Effector memory CD8-positive, alpha-beta T cell (primary cell): ENCODE data around the gene HOXC9.
A peak's percentile ranks its signal among the peaks of the same experiment; 100 is the strongest.
"Not testable (repeated sequence)": the region's sequence is repeated elsewhere in the genome, so short reads cannot be mapped to it uniquely, and the experiment has no call there.

Experiments
- ATAC-seq: fragments of 150-1000 bp; cut with Tn5 transposase; replicated peaks from 2 replicates; pipeline ENCODE4 v1.10.0; 2021; ENCODE audit warnings: mild to moderate bottlenecking, moderate library complexity
- DNase-seq, 3 experiments: peaks; one replicate each; pipeline ENCODE4 v3.0.0; 2021
- H3K27ac Mint-ChIP-seq, 2 donors: one replicate each; pipeline ENCODE4 v1.8.0; 2022; ENCODE audit warnings: mild to moderate bottlenecking in 2 of 2, mixed read lengths in 2 of 2, moderate library complexity in 2 of 2
- H3K27me3 Mint-ChIP-seq, 2 donors: one replicate each; pipeline ENCODE4 v1.8.0; 2022; ENCODE audit warnings: mixed read lengths in 2 of 2
- H3K36me3 Mint-ChIP-seq: one replicate; pipeline ENCODE4 v1.8.0; 2022; ENCODE audit warnings: mild to moderate bottlenecking, moderate library complexity, mixed read lengths; ENCODE audit not compliant: insufficient read depth
- H3K4me1 Mint-ChIP-seq, 2 donors: one replicate each; pipeline ENCODE4 v1.8.0; 2022; ENCODE audit warnings: low read depth in 2 of 2, mixed read lengths in 2 of 2
- H3K4me3 Mint-ChIP-seq, 2 donors: one replicate each; pipeline ENCODE4 v1.8.0; 2022; ENCODE audit warnings: mild to moderate bottlenecking in 2 of 2, mixed read lengths in 2 of 2, moderate library complexity in 2 of 2
- H3K9me3 Mint-ChIP-seq, 2 donors: one replicate each; pipeline ENCODE4 v1.8.0; 2022; ENCODE audit warnings: mixed read lengths in 2 of 2

HOXC9 gene

DNA sequence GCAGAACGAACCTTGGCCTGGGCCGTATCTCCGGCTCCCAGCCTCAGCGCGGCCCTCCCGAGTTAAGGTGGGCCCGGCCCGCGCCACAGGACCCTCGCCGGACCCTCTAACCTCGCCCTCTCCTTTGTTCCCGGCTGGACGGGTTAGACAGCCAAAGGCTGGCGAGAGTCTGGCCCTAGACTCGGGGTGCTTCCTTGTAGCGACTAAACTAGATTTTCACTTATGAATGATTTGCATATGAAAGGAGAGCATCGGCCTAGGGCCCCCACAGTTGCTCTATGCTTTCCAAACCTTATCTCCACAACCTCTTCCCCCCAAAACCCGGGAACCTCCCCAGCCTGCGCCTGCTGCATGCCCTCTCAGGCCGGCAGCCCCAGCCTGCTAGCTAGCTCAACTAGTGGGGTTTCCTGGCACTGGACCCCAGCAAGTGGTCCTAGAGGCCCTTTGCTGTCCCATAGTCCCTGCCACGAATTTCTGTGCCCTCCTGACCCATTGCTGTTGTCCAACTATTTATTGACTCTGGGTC, 34.9 kb downstream of the HOXC9 start:
- ATAC-seq (no peak), DNase-seq (no peak)
- Mint-ChIP-seq H3K36me3 (peaks cover 22% of the 10 kb centered on the region), H3K9me3 (no peaks in the 10 kb centered on the region), H3K4me1 (peaks cover 13 to 17% of the 10 kb centered on the region in 2 donors), H3K4me3 (peak overlapping the region; percentile 66 to 69), H3K27me3 (peaks cover 78 to 100% of the 10 kb centered on the region in 2 donors), H3K27ac (no peak overlapping the region)

- H3K4me1 Mint-ChIP-seq, result peaks cover 13 to 17% of the 10 kb centered on the region in 2 donors
- no peak overlapping the region for H3K27ac Mint-ChIP-seq
- no peaks in the 10 kb centered on the region for H3K9me3 Mint-ChIP-seq
- peak overlapping the region in 1 of 2 donors; percentile 66 for H3K4me3 Mint-ChIP-seq
- H3K27me3 Mint-ChIP-seq, result peaks cover 78 to 100% of the 10 kb centered on the region in 2 donors
- H3K36me3 Mint-ChIP-seq, result peaks cover 22% of the 10 kb centered on the region
- DNase-seq (no peak), ATAC-seq (no peak)
Measured at GRCh38 chr12:54035568-54036264, 35.8 kb downstream of the HOXC9 start.

GRCh38 chr12:54036620-54037359, 36.8 kb downstream of the HOXC9 start:
- Mint-ChIP-seq H3K36me3 (peaks cover 18% of the 10 kb centered on the region), H3K4me1 (peaks cover 13 to 17% of the 10 kb centered on the region in 2 donors), H3K9me3 (no peaks in the 10 kb centered on the region), H3K27ac (no peak overlapping the region), H3K4me3 (no peak overlapping the region), H3K27me3 (peaks cover 71 to 100% of the 10 kb centered on the region in 2 donors)
- no peak for ATAC-seq
- no peak for DNase-seq

DNA sequence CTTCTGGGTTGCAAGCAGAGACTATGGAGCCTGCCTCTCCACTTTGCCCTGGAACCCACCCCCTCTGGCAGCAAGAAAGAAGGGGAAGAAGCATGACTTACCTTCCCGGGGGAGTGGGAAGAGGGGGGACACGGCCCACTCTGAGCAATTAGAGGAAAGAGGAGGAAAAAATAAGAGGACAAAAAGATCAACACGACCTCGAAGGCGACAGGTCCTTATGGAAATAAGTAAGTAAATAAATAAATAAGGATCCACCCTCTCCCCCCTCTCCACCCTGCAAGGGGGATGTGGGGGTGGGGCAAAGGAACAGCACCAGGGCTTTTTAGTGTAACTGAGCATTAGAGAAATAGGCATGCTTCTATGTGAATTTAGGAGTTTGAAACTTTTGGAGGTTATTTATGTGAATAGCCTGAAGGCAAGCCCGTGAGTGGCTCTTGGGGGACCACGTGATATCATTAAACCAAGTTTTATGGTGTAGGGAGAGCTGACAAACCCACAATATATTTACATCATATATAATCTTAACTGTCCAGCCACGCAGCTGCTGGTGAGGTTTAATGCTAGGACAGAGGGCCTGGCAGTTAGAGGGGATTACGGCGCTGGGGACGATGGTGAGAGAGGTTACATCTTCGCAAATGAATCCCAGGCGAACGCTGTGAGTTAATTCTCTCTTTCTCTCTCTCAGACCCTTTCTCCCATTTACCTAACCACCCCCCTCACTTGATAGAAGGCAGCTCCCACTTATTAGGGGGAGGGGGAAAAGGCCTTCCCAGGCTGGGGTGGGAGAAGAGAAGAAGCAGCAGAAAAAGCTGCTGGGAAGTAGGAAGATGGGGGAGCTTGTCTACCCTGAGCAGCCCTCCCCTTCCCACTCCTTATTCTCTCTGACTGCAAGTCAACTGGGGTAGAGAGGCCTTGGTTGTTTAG, 37.7 kb downstream of the HOXC9 start:
- no peak overlapping the region for H3K4me3 Mint-ChIP-seq
- no peaks in the 10 kb centered on the region for H3K9me3 Mint-ChIP-seq
- ATAC-seq (no peak), DNase-seq (no peak)
- no peak overlapping the region for H3K27ac Mint-ChIP-seq
- peaks cover 13% of the 10 kb centered on the region for H3K36me3 Mint-ChIP-seq
- peaks cover 63 to 100% of the 10 kb centered on the region in 2 donors for H3K27me3 Mint-ChIP-seq
- peaks cover 11 to 16% of the 10 kb centered on the region in 2 donors for H3K4me1 Mint-ChIP-seq

GRCh38 chr12:54038284-54038870, 38.4 kb downstream of the HOXC9 start:
- Mint-ChIP-seq H3K27me3 (peaks cover 55 to 100% of the 10 kb centered on the region in 2 donors), H3K36me3 (peaks cover 7% of the 10 kb centered on the region), H3K4me1 (peaks cover 7 to 8% of the 10 kb centered on the region in 2 donors), H3K27ac (no peak overlapping the region), H3K4me3 (no peak overlapping the region), H3K9me3 (no peaks in the 10 kb centered on the region)
- ATAC-seq (no peak), DNase-seq (no peak)

DNA sequence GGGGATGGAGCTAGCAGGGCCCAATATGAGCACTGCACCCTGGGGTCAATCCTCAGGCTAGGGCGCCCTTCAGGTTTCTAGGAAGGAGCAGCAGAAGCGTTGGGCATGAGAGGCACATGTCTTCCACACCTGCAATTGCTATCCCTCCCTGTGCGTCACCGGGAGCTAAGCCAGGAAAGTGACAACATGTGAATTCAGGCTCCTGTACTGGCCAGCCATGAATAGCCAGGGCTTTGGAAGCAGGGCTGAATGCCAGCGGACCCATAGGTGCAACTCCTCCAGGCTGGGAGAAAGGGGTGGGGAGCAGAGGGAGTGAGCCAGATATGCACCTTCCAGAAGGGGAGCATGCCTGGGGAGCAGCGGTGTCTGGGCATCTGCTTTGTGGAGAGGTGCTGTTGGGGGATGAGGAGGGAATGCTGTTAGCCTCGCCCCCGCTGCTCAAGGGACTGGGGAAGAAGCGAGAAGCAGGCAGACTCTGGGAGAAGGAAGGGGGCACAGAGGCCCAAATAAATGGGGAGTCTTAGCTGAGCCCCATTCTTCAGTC, 39.0 kb downstream of the HOXC9 start:
- ATAC-seq, result no peak
- Mint-ChIP-seq H3K27ac (no peak overlapping the region), H3K27me3 (peaks cover 59 to 100% of the 10 kb centered on the region in 2 donors), H3K4me1 (peaks cover 5 to 11% of the 10 kb centered on the region in 2 donors), H3K9me3 (no peaks in the 10 kb centered on the region), H3K4me3 (no peak overlapping the region), H3K36me3 (peaks cover 4% of the 10 kb centered on the region)
- DNase-seq, result no peak

DNA sequence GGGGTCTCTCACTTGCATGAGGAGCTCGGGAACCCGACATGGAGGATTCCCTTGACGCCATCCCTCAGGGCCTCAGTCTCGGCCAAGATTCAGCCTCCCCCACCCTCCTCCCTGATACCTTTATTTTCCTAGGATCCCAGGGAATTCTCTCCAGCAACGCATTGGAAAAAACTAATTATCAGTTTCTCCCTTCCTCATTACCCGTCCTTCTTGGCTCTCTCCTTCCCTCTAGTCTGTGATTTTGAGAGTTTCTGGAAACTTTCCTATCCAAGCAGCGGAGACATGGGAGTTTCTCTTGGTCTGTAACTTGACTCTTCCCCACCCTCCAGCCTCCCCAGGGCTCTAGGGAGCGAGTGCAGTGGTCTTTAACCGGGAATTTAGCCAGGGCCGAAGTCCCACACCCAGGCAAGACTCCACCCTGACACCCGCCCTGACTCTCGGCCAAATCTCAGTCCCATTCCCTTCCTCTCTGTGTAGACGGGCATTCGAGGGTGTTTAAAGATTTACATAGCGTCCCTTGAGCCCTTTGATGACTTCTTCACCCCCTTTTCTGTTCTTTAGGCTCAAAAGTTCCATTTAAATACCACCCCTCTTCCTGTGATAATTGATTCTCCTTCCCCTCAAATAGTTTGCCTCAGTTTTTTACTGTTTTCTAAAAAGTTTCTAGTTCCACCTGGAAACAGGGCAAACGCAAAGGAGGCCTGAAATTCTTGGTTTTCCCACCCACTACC, 39.6 kb downstream of the HOXC9 start:
- Mint-ChIP-seq H3K4me3 (no peak overlapping the region), H3K9me3 (no peaks in the 10 kb centered on the region), H3K36me3 (peaks cover 4% of the 10 kb centered on the region), H3K27me3 (peaks cover 65 to 100% of the 10 kb centered on the region in 2 donors), H3K27ac (no peak overlapping the region), H3K4me1 (peaks cover 4 to 13% of the 10 kb centered on the region in 2 donors)
- DNase-seq (no peak), ATAC-seq (no peak)

GRCh38 chr12:54040148-54040494, 40.2 kb downstream of the HOXC9 start:
- H3K27me3 Mint-ChIP-seq, result peaks cover 66 to 100% of the 10 kb centered on the region in 2 donors

DNA sequence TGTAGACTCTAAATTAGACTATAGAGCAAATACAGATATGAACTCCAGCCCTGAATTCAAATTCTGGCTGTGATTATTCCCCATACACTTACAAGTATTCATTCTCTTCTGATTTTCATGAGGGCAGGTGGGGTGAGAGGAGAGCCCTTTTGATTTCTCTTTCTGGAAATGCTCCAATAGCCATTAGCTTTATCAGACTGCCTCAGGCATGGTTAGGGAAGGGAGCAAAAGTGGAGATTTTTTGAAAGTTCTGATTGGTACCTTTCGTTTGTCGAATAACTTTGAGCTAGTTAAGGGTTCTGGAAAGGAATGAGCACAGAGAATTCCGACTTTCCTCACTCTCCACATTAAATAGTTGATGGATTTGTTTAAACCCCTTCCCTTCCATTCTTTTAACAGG, 40.7 kb downstream of the HOXC9 start:
- ATAC-seq, result no peak
- Mint-ChIP-seq H3K36me3 (no peaks in the 10 kb centered on the region), H3K27me3 (peaks cover 66 to 100% of the 10 kb centered on the region in 2 donors), H3K9me3 (no peaks in the 10 kb centered on the region), H3K4me1 (peaks cover 0 to 10% of the 10 kb centered on the region in 2 donors), H3K27ac (no peak overlapping the region), H3K4me3 (no peak overlapping the region)
- DNase-seq, result no peak

More at GRCh38 chr12:54040148-54040494, 40.2 kb downstream of the HOXC9 start:
- ATAC-seq (no peak), DNase-seq (no peak)
- Mint-ChIP-seq H3K36me3 (peaks cover under 1% of the 10 kb centered on the region), H3K27ac (no peak overlapping the region), H3K4me3 (no peak overlapping the region), H3K4me1 (peaks cover under 1 to 10% of the 10 kb centered on the region in 2 donors), H3K9me3 (no peaks in the 10 kb centered on the region)

DNA sequence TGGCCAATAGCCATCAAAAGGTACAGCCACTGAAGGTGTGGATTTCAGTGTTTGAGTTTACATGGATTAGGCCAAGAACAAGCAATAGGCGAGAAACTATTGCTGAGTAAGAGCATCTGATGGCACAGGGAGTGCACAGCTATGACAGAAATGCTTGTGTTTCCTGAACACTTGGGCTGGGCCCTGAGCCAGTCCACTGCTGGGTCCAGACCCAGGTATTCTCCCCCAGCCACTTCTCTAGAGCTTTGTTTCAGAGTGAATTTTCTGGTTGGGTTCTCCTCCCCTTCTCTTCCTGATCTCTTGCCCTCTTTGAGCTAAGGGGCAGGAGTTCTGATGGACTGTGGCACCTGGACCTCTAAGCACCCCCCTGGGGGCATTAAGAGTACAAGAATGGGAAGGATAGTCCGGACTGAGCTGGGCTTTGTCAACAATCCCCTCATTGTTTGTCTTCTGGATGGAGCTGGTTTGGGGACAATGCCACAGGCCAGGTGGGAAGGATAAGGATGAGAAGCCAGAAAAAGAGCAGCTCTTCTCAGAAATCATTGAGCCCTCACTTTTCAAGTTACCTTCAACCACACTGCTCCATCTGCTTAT, 41.2 kb downstream of the HOXC9 start:
- Mint-ChIP-seq H3K4me1 (peaks cover 0 to 10% of the 10 kb centered on the region in 2 donors), H3K36me3 (no peaks in the 10 kb centered on the region), H3K9me3 (no peaks in the 10 kb centered on the region), H3K27me3 (peaks cover 68 to 100% of the 10 kb centered on the region in 2 donors), H3K4me3 (no peak overlapping the region), H3K27ac (no peak overlapping the region)
- ATAC-seq, result no peak
- DNase-seq, result no peak

GRCh38 chr12:54042033-54042432, 42.1 kb downstream of the HOXC9 start:
- not testable (repeated sequence) for DNase-seq, H3K9me3 Mint-ChIP-seq, H3K4me3 Mint-ChIP-seq, H3K27ac Mint-ChIP-seq, ATAC-seq, H3K36me3 Mint-ChIP-seq
- Mint-ChIP-seq H3K4me1 (peaks cover 4 to 14% of the 10 kb centered on the region in 2 donors), H3K27me3 (peaks cover 75 to 100% of the 10 kb centered on the region in 2 donors)
